PC-9 (cell line): ENCODE data around the gene UBTD1.

Source experiments
- CTCF ChIP-seq: fragments of 200-600 bp; sonication (generic); conservative IDR thresholded peaks from 2 replicates; pipeline ENCODE4 v1.6.1; 2017; ENCODE audit warnings: mixed run types, antibody characterized with exemption, mild to moderate bottlenecking, moderate library complexity
- EZH2 ChIP-seq: fragments of 200-600 bp; sonication (generic); IDR thresholded peaks from 2 replicates; pipeline ENCODE4 v1.8.0; 2017; ENCODE audit warnings: antibody characterized with exemption, low read depth

GRCh38 chr10:97510686-97511085 is 12.0 kb downstream of the UBTD1 start:
- no peak for TF ChIP-seq CTCF
- no peak for TF ChIP-seq EZH2
